Measurements from ENCODE around the gene C1QTNF1.

- no peak for TF ChIP-seq CTCF (IDR thresholded peaks at IDR 0.05; ENCODE audit: extremely low read depth in 1 of 2, insufficient read depth in 1 of 2, low read depth in 1 of 2, low read length in 2 of 2)
- TF ChIP-seq MAX (IDR thresholded peaks at IDR 0.05; ENCODE audit: insufficient read depth, insufficient read length), result no peak
- no peak for TF ChIP-seq POLR2AphosphoS5 (IDR thresholded peaks at IDR 0.05; ENCODE audit: insufficient read depth, low read depth, low read length)
- TF ChIP-seq POLR2A (IDR thresholded peaks at IDR 0.05; ENCODE audit: low read depth, low read length), result no peak
- no peak for TF ChIP-seq EZH2 (IDR thresholded peaks at IDR 0.05; ENCODE audit: borderline replicate concordance, low read depth, low read length, severe bottlenecking)
- no peak for TF ChIP-seq MYC (IDR thresholded peaks at IDR 0.05; ENCODE audit: low read depth, low read length)
- no peak for TF ChIP-seq FOS (IDR thresholded peaks at IDR 0.05; ENCODE audit: borderline replicate concordance, insufficient read depth, low read length)
Measured at GRCh38 chr17:78979780-78980623, 44.0 kb upstream of the C1QTNF1 start, which contains the start of gene LGALS3BP.
